EL (cell line): ENCODE results near the gene CYB5B.

Experiments
- DNase-seq: peaks from one replicate; pipeline ENCODE4 v3.0.0-alpha.2; 2016

The CYB5B gene

DNA sequence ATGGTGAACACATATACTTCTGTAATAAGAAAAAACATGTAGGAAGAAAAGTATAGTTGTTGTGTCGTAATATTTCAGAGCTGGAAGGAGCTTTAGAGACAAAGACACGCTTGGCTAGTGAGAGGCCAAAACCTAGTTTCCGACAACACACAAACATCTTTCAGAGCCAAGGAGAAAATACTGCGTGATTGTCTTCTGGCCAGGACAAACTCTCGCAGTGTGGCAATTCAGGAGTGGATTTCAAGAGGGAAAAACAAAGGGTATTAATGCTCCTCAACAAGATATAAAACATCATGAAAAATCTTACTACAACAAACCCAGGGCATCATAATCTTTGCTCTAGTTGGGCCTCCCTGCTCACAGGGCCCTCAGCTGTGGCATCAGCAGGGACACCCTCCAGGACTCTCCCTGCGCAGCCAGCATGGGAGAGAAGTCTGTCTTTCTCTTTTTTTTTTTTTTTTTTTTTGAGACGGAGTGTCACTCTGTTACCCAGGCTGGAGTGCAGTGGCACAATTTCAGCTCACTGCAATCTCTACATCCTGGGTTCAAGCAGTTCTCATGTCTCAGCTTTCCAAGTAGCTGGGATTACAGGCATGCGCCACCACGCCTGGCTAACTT, 66.4 kb downstream of the CYB5B start:
- no peak for DNase-seq

DNA sequence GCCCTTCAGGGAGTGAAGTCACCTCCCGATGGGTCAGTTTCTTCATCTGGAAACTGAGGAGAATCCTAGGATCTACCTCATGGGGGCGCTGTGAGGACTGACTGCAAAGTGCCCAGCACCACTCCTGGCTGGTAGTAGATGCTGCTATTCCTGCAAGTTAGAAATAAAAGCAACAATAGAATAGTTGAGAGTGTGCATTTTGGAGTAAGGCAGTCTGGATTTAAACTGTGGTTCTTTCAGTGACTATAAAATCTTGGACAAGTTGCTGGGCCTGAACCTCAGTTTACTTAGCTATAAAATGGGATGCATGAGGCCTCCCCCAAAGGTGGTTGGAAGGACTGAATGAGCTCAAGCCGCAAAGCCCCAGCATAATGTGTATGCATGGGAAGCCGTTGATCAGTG, 70.6 kb downstream of the CYB5B start:
- DNase-seq: peak; percentile 30

DNA sequence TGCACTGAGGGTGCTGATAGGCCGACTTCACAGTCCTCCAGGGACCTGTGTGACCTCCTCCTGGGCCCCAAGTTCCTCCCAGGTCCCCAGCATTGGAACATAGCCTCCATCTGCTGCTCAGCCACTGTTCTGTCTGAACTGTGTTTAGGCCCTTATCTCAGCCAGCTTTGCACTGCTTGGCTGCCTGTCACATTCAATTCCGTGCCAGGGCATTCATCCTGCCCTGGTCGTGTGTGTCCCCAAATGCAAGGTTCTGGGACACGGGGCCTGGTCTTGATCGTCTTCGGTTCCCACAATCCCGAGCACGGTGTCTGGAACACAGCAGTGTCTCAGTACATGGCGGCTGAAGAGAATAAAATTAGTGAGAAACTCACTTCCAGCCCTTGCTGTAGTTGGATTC, 71.4 kb downstream of the CYB5B start:
- DNase-seq: no peak

DNA sequence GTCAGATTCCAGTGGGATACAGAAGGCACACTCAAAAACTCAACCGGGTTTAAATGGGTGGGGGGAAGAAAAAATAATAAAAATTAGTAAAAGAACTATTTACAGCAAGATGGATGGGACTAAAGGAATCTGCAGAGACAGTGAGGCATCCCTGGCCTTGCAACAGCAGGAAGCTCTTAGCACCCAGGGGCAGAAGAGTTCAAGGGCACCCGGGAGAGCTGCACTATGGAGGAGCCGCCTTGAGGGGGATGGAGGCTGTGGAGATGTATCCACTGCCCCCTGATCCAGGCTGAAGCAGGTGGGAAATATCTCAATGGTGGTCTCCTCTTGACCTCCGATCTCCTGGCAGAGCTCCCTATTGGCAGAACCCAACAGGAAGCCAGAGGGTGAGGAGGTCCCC, 72.0 kb downstream of the CYB5B start:
- DNase-seq: no peak

DNA sequence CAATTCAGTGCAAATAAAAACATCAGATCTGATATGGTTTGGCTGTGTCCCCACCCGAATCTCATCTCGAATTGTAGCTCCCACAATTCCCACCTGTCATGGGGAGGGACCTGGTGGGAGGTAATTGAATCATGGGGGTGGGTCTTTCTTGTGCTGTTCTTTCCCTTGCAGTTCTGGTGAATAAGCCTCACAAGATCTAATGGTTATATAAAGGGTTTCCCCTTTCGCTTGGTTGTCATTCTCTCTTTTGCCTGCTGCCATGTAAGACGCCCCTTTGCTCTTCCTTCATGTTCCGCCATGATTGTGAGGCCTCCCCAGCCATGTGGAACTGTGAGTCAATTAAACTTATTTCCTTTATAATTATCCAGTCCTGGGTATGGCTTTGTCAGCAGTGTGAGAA, 72.5 kb downstream of the CYB5B start:
- DNase-seq: no peak

DNA sequence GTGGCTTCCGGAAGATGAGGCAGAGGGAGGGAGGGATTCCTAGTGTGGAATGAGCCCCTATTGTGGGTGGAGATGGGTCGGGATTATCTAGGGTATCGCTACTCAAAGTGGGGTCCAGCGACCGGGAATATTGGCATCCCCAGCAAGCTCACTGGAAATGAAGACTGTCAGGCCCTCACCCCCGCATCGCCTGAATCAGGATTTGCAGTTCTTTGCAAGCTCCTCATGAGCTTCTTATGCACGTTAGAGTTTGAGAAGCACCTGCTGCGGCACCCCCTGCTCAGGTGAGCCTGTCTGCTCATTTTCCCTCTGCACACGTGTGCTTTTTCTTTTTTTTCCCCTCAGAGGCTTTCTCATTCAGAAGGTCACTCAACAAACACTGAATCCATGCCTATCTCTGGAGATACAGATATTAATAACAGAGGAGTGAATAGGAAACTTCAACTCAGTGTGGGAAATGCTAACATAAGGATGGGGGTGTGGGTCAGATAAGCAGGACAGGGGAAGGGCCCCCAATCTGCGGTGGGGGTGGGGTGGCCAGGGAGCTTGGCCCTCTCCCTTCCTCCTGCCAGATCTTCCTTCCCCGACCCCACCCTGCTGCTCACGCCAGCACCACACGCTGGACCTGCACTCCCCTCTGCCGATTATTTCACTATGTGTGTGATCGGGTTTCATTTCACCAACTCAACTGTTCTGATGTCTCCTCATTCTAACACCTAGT, 73.6 kb downstream of the CYB5B start:
- no peak for DNase-seq

- no peak for DNase-seq
These were observed 74.5 kb downstream of the CYB5B start for GRCh38 chr16:69498926-69499325.

DNA sequence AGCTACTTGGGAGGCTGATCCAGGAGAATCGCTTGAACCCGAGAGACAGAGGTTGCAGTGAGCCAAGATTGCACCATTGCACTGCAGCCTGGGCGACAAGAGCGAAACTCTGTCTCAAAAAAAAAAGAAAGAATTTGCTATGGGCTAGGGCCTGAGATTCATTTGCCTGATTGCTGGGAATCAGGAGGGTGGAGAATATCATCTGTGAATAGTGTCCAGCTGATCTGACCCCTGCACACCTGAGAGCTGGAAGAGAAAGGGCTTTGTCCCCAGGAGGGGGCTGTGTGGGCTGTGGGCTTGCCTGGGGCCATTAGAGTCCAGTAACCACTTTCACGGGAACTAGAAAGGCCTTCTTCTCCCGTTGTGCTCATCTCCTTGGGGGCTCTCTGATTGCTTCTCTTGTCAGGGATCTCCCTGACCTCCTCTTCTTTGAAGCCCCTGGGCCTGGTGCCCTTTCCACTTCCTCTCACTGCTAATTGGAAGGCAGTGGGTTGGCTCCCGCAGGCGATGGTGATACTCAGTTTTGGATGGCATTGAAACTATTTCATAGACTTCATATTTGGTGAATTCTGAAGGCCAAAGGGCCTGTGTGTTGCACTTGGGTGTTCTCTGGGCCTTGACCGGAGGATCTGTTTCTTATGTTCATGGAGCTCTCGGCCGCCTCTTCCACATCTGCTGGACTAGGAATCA, 75.3 kb downstream of the CYB5B start:
- no peak for DNase-seq

- DNase-seq: no peak
These were observed 76.1 kb downstream of the CYB5B start for GRCh38 chr16:69500496-69500895.

- DNase-seq: no peak
These were observed 77.7 kb downstream of the CYB5B start for GRCh38 chr16:69501956-69502745.

GRCh38 chr16:69503244-69503643, 78.8 kb downstream of the CYB5B start:
- no peak for DNase-seq

- no peak for DNase-seq
These were observed 83.8 kb downstream of the CYB5B start for GRCh38 chr16:69508033-69508755.

DNA sequence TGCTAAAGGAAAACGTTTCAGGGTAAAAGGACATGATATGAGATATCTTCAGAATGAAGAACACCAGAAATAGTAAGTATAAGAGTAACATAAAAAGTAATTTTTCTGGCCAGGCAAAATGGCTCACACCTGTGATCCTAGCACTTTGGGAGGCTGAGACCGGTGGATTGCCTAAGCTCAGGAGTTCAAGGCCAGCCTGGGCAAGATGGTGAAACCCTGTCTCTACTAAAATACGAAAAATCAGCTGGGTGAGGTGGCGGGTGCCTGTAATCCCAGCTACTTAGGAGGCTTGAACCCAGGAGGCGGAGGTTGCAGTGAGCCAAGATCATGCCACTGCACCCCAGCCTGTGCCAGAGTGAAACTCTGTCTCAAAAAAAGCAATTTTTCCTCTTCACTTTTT, 84.7 kb downstream of the CYB5B start:
- DNase-seq: no peak

DNA sequence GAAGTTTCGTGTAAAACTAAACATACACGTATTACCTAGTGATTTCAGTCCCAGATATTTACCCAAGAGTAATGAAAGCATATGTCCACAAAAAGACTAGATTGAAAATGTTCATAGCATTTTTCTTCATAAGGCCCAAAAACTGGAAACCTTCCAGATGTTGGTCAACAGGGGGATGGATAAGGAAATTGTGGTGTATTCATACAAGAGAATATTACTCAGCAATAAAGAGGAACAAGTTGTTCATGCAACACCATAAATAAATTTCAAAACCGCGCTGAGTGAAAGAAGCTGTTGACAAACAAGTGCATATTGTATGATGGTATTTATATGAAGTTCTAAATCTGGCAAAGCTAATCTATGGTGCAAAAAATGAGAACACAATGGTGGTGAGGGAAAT, 87.2 kb downstream of the CYB5B start:
- DNase-seq: no peak

GRCh38 chr16:69513180-69513966, 89.0 kb downstream of the CYB5B start:
- DNase-seq: peak; percentile 96

DNA sequence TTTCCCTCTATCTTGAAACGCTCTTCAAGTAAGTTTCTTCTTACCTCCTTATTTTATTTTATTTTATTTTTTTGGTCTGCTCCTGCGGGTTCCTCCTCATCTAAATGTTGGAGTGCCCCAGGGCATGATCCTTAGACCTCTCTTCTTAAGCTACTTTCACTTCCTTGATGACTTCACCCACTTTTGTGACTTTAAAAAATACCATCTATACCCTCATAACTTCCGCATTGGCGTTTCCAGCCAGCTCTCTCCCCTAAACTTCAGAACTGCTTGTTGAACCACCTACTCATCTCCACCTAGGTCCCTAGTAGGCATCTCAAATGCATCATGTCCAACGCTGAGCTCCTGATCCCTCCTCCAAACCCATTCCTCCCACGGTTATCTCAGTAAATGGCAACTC, 89.9 kb downstream of the CYB5B start:
- DNase-seq: peak; percentile 34
